ENCODE measurements around the gene GMDS. TPM values are rescaled to one million over a fixed set of nuclear protein-coding genes. Genes with fewer than 3 reads are reported as not detected.

GMDS gene
- polyA plus RNA-seq, 4 donors = 63.3 to 87.8 (median 71.6) TPM

DNA sequence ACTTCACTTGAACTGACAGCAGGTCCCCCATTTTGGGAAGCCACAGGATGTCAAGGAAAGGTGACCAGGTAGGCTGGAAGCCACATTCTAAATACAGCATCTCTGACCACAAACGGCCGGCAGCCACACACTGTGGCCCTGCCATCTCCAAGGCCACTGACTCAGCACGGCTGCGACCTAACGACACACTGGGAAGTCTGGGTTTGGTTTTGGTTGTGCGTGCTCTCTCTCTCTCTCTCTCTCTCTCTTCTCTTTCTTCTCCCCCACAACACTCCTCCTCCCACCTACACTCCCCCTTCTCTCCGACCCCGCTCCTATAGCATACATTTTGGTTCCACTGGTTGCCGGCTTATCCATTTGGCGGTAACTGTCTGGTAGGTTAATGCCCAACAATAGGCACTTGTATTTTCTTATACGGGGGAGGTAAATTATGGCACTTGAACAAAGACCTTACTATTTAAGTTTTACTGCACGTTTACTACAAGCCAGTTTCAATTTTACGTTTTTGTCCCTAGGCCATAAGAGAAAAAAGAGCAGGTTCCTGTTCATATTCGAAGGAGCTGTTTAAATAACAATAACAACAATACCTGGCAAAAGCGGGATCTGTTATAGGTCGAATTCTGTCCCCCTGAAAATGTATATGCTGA lies 103.6 kb downstream of the GMDS start:
- no peak for DNase-seq (ENCODE audit: low read depth in 4 of 4, low spot score in 2 of 4)

GRCh38 chr6:2140438-2141128 lies 104.8 kb downstream of the GMDS start:
- DNase-seq (ENCODE audit: low read depth in 4 of 4, low spot score in 2 of 4) = no peak

- DNase-seq (ENCODE audit: low read depth in 4 of 4, low spot score in 2 of 4) = no peak
These were observed 110.0 kb downstream of the GMDS start for GRCh38 chr6:2135401-2135800.

DNA sequence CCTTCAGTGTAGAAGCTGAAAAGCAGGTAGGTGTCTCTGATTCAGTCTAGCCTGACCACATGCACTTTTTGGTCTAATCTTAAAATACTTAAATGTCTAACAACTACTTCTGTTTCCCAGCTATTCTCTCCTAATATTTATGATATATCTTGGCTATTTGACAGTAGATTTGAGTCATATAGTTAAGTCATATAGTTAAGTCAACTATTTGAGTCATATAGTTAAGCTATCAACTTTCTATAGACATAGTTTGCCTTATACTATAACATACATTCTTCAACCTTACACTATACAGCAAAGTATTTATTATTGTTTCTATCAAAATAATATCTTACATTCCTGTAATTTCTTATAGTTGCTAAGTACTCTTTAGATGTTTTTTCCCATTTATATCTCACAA lies 110.9 kb downstream of the GMDS start:
- no peak for DNase-seq (ENCODE audit: low read depth in 4 of 4, low spot score in 2 of 4)

DNA sequence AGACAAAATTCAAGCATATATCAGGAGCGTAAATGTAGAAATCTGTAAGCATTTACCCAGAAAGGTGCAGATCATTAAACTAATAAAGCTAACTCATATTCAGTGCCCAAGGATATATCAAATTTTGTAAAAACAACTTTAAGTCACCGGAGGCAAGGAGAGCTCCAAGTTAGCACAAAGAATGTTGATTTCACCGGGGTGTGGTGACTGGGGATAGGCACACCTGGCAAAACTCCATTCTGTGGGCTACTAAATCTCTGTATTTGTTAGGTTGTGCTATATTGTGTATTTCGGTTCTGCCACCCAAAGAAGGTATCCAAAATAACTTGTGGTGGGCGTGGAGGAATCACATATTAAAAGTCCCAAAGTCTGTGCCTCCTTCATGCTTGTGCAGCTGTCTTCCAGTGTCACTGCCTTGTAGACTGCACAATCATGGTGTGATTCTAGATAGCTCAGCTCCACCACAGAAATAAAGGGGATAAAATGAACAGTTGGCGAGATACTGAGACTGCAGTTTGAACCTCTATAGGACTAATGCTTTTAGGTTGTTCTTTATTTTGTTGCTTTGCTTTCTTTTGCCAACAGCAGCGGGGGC lies 111.6 kb downstream of the GMDS start:
- no peak for DNase-seq (ENCODE audit: low read depth in 4 of 4, low spot score in 2 of 4)

DNA sequence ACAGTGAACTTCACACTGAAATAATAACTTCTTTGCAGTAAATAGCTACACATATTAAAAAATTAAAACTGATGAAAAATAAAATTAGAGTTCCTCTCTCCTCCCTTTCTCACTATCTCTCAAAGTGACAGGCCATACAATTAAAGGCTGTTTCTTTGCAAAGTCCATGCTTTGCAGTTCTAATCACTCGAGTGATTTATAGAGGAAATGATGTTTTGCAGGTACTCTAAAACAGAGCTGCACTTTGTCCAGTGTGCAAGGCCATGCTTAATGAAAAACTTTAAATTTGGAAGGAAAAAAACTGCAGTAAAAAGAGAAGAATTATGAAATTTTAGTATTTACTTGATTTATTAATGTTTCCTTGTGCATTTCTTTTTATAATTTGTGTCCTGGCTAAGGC lies 112.5 kb downstream of the GMDS start:
- DNase-seq (ENCODE audit: low read depth in 4 of 4, low spot score in 2 of 4) = no peak

- no peak for DNase-seq (ENCODE audit: low read depth in 4 of 4, low spot score in 2 of 4)
These were observed 113.0 kb downstream of the GMDS start for GRCh38 chr6:2132416-2132815.

DNA sequence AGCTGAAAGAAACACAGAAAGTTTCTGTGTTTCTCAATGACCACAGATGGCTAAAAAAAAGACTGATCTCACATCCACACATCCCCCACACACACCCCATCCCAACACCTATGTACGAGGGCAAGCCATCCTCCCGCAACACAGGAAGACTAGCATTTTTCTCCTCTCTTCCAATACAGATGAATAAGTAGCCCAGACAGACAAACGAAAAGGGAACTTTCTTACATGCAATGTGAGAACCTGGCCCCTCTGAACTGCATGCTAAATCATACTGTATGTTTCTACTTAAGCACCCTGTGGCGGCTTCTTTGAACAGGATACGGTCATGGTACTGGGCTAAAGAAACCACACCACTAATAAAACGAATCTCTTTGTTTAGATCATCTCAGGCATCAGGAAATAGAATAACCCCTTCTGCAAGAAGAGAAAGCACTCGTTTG lies 116.2 kb downstream of the GMDS start:
- peak in 2 of 4 donors; percentile 43 to 53 for DNase-seq (ENCODE audit: low read depth in 4 of 4, low spot score in 2 of 4)

DNA sequence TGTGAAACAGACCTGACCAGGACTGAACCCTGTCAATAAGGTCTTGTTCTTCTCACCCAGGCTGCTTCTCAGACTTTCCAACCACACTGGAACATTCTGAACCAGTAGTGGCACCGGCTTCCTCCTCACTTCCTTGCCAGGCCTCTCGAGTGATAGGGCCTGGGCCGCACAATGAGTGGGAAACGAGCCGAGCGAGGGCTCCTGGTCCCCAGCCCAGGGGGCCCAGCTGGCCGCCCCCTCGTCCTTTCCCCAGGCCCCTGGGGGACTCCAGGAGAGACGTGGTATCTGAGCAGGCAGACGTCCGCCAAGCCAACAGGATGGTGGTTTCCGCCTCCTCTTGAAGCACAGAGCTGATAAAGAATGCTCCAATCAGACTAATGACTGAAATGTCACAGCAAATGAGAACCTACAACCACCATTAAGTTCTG lies 117.9 kb downstream of the GMDS start:
- no peak for DNase-seq (ENCODE audit: low read depth in 4 of 4, low spot score in 2 of 4)

GRCh38 chr6:2126351-2126750 lies 119.1 kb downstream of the GMDS start:
- no peak for DNase-seq (ENCODE audit: low read depth in 4 of 4, low spot score in 2 of 4)

GRCh38 chr6:2125158-2125557 lies 120.2 kb downstream of the GMDS start:
- DNase-seq (ENCODE audit: low read depth in 4 of 4, low spot score in 2 of 4) = no peak

DNA sequence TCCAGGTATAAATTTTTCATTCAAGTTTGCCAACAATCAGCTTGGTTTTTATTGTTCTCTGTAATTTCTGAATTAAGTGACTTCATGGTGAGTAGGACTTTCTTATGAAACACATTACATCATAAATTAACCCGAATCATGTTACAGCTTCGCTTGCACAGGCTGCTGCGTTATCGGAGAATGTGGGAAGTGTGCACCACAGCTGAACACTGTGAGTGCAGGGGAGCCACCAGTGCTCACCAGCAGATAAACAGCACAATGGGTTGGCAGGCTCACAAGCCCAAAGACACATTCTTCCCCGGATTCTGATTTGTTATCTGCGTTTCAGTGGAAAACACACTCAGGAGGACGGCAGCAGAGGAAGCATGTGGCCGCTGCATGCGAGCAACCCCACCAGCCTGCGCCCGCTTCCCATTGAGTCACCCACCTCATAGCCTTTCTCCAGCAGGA lies 121.1 kb downstream of the GMDS start:
- no peak for DNase-seq (ENCODE audit: low read depth in 4 of 4, low spot score in 2 of 4)

DNA sequence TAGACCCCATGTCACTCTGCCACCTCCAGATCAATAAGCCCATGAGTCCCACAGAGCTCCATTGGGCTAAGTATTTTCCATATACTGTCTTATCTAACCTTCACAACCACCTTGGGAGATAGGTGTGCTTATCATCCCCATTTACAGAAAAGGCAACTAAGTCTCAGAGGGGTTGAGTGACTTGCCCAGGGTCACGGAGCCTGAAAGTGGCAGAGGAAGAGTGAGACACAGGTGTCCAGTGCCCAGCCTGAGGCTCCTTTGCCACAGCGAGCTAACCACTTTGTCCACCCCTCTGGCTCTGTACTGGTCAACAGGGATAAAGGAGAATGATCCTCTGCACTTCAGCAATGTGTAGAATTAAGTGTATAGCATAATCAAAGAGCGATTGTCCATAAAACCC lies 124.5 kb downstream of the GMDS start:
- DNase-seq (ENCODE audit: low read depth in 4 of 4, low spot score in 2 of 4) = no peak

DNA sequence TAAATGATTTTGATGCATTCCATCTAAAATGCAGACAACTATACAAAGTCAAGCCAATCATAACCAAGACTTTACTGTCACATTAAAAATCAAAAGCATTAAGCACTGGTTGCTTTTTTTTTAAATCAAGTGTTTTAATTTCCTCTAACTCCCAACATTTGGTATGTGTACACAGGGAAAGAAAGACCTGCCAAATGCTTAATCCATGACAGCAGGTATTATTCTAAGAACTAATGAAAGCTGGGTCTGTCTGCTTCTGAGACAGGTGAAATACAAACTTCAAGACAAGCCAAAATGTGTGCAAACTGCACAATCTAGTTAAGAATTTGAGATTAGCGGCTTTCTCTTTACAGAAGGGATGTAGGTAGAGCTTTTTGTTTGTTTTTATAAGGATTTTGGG lies 126.1 kb downstream of the GMDS start:
- no peak for DNase-seq (ENCODE audit: low read depth in 4 of 4, low spot score in 2 of 4)

GRCh38 chr6:2118136-2118535 lies 127.3 kb downstream of the GMDS start:
- no peak for DNase-seq (ENCODE audit: low read depth in 4 of 4, low spot score in 2 of 4)

GRCh38 chr6:2117447-2117846 lies 128.0 kb downstream of the GMDS start:
- DNase-seq (ENCODE audit: low read depth in 4 of 4, low spot score in 2 of 4) = no peak

- DNase-seq (ENCODE audit: low read depth in 4 of 4, low spot score in 2 of 4) = no peak
These were observed 128.9 kb downstream of the GMDS start for GRCh38 chr6:2116496-2116895.

- DNase-seq (ENCODE audit: low read depth in 4 of 4, low spot score in 2 of 4) = no peak
These were observed 131.3 kb downstream of the GMDS start for GRCh38 chr6:2114100-2114499.

GRCh38 chr6:2111162-2111677 lies 134.2 kb downstream of the GMDS start:
- no peak for DNase-seq (ENCODE audit: low read depth in 4 of 4, low spot score in 2 of 4)

GRCh38 chr6:2110504-2110903 lies 134.9 kb downstream of the GMDS start:
- DNase-seq (ENCODE audit: low read depth in 4 of 4, low spot score in 2 of 4) = no peak

DNA sequence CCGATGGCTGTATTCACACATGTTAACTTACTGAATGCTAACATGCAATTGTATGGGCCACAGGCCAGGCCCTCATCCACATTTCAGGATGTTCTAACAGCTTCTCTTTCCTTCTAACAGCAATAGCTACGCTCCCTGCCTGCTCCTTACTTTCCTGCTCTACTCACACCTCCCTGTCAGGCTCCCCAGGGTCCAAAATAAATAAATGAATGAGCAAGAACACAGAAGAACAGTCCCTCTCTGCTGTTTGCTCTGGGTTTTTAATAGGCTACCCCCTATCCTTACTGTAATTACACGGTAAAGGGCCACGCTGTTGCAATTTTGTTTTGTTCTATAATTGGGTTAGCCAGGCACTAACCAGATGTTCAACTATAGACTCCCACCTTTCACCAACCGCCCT lies 135.6 kb downstream of the GMDS start:
- DNase-seq (ENCODE audit: low read depth in 4 of 4, low spot score in 2 of 4) = no peak

Data from left renal cortex interstitium (tissue), 4 donors.